ENCODE data around the gene HOXB2.

- TF ChIP-seq, protein P1, sequence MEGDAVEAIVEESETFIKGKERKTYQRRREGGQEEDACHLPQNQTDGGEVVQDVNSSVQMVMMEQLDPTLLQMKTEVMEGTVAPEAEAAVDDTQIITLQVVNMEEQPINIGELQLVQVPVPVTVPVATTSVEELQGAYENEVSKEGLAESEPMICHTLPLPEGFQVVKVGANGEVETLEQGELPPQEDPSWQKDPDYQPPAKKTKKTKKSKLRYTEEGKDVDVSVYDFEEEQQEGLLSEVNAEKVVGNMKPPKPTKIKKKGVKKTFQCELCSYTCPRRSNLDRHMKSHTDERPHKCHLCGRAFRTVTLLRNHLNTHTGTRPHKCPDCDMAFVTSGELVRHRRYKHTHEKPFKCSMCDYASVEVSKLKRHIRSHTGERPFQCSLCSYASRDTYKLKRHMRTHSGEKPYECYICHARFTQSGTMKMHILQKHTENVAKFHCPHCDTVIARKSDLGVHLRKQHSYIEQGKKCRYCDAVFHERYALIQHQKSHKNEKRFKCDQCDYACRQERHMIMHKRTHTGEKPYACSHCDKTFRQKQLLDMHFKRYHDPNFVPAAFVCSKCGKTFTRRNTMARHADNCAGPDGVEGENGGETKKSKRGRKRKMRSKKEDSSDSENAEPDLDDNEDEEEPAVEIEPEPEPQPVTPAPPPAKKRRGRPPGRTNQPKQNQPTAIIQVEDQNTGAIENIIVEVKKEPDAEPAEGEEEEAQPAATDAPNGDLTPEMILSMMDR (IDR thresholded peaks at IDR 0.05), result no peak
- TF ChIP-seq EZH2 (IDR thresholded peaks at IDR 0.05) (no peak), EZH2phosphoT487 (IDR thresholded peaks at IDR 0.05) (no peak)
These were observed 31.0 kb upstream of the HOXB2 start for GRCh38 chr17:48575673-48576478.

Data from neural progenitor cell (in vitro differentiated cells).